Body of pancreas (tissue), 4 donors: ENCODE measurements around the gene AKAP13.

Experiments
- POLR2A ChIP-seq, 3 donors: fragments of 450-650 bp; IDR thresholded peaks; one replicate each; pipeline ENCODE4 v1.6.1; 2016; ENCODE audit warnings: antibody characterized with exemption in 3 of 3, mild to moderate bottlenecking in 2 of 3
- TF ChIP-seq, protein P1 (sequence below), 7 experiments: fragments of 450-650 bp in 4 of 7; fragments of 200-600 bp in 3 of 7; sonication (generic) in 3 of 7; IDR thresholded peaks; one replicate each; pipeline ENCODE4 v1.5.1; 2016 to 2019; ENCODE audit warnings: antibody characterized with exemption in 7 of 7

DNA sequence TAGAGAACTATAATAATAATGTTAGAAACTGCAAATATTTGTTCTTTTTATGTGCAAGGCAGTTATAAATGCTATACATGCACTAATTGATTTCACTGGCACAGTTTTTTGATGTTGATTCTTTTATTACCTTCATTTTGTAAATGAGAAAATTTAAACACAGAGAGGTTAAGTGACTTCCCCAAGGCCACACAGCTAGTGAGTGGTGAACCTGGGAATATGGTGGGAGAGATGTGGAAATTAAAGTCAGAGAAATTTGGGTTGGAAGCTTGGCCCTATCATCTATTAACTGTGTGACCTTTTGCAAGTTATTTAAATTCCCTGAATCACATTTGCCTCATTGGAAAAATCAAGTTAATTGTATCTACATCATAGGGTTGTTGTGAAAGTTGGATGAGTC lies 39.6 kb upstream of the AKAP13 start:
- TF ChIP-seq, protein P1, sequence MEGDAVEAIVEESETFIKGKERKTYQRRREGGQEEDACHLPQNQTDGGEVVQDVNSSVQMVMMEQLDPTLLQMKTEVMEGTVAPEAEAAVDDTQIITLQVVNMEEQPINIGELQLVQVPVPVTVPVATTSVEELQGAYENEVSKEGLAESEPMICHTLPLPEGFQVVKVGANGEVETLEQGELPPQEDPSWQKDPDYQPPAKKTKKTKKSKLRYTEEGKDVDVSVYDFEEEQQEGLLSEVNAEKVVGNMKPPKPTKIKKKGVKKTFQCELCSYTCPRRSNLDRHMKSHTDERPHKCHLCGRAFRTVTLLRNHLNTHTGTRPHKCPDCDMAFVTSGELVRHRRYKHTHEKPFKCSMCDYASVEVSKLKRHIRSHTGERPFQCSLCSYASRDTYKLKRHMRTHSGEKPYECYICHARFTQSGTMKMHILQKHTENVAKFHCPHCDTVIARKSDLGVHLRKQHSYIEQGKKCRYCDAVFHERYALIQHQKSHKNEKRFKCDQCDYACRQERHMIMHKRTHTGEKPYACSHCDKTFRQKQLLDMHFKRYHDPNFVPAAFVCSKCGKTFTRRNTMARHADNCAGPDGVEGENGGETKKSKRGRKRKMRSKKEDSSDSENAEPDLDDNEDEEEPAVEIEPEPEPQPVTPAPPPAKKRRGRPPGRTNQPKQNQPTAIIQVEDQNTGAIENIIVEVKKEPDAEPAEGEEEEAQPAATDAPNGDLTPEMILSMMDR (IDR thresholded peaks at IDR 0.05): no peak
- no peak for TF ChIP-seq POLR2A (IDR thresholded peaks at IDR 0.05)
